ENCODE results near the gene DNAH5. TPM values are rescaled to one million over a fixed set of nuclear protein-coding genes. Genes with fewer than 3 reads are reported as not detected.

The DNAH5 gene
- total and polyA plus RNA-seq, 12 donors = 0.06 to 1.4 (median 0.26) TPM

DNA sequence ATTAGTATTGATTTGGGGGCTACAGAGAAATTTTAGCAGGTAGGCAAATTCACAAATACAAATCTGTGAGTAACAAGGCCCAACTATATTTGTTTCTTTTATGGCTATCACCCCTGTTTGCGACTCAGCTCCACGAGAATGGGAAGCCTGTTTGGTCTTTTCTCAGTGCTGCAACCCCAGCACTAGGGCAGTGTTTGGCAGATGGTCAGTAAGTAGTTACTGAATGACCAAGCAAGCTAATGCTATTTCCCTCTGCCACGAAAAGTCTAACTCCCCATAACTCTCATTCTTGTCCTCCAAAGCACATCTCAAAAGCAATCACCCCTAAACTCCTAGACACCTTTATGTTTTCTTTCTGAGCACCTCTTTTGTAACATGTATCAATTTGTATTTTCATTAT, 245.6 kb downstream of the DNAH5 start:
- Histone ChIP-seq H3K27me3 (no peaks in the 10 kb centered on the region), H3K4me3 (no peak overlapping the region), H3K9me3 (replicated peaks in 1 of 3) (no peaks in the 10 kb centered on the region), H3K27ac (no peak overlapping the region), H3K36me3 (replicated peaks in 1 of 2) (no peaks in the 10 kb centered on the region), H3K4me1 (replicated peaks in 1 of 2) (no peaks in the 10 kb centered on the region)
- no peak for DNase-seq
- 49 to 62% (median 57%) methylated on average over 3 of the region's 3 CpGs for WGBS, 4 donors
- TF ChIP-seq, protein P1, sequence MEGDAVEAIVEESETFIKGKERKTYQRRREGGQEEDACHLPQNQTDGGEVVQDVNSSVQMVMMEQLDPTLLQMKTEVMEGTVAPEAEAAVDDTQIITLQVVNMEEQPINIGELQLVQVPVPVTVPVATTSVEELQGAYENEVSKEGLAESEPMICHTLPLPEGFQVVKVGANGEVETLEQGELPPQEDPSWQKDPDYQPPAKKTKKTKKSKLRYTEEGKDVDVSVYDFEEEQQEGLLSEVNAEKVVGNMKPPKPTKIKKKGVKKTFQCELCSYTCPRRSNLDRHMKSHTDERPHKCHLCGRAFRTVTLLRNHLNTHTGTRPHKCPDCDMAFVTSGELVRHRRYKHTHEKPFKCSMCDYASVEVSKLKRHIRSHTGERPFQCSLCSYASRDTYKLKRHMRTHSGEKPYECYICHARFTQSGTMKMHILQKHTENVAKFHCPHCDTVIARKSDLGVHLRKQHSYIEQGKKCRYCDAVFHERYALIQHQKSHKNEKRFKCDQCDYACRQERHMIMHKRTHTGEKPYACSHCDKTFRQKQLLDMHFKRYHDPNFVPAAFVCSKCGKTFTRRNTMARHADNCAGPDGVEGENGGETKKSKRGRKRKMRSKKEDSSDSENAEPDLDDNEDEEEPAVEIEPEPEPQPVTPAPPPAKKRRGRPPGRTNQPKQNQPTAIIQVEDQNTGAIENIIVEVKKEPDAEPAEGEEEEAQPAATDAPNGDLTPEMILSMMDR (IDR thresholded peaks at IDR 0.05) = no peak
- TF ChIP-seq POLR2A (IDR thresholded peaks at IDR 0.05) = no peak
- intact Hi-C loops (cut with DNase I) = no loop called here

DNA sequence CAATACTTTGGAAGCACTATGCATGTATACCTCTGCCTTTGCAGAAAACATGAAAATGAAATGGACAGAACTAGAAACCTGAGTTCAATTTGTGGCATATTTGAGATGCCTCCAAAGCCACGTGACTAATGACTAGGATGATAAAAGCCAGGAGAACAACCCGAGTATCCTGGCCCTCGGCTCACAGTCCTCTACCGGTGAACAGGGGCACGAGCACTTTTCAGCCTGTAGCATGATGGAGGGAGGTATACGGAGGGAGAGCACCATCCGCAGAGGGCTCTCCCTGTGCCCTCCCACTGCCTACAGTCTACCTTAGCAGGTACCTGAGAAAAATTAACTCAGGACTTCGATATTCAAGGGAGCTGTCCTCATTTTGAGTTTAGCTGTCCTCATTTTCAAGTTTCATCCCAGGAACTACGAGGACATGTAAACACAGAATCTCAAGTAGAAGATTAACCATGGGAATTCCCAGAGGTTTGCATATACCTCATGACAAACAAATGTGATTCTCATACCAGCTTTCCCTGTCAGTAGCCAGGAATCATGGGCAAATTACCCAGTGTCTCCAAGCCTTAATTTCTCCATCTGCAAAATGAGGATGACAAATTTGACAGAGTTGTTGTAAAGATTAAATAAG, 249.3 kb downstream of the DNAH5 start:
- intact Hi-C loops (cut with DNase I) = no loop called here
- no peak overlapping the region for H3K27ac ChIP-seq
- no peaks in the 10 kb centered on the region for H3K36me3 ChIP-seq (replicated peaks in 1 of 2)
- no peak for TF ChIP-seq POLR2A (IDR thresholded peaks at IDR 0.05)
- TF ChIP-seq, protein P1 (IDR thresholded peaks at IDR 0.05) = no peak
- no peaks in the 10 kb centered on the region for H3K9me3 ChIP-seq (replicated peaks in 1 of 3)
- no peak overlapping the region for H3K4me3 ChIP-seq
- no peaks in the 10 kb centered on the region for H3K27me3 ChIP-seq
- 52 to 56% (median 53%) methylated on average over 9 of the region's 9 CpGs for WGBS, 4 donors
- DNase-seq = no peak
- no peaks in the 10 kb centered on the region for H3K4me1 ChIP-seq (replicated peaks in 1 of 2)

DNA sequence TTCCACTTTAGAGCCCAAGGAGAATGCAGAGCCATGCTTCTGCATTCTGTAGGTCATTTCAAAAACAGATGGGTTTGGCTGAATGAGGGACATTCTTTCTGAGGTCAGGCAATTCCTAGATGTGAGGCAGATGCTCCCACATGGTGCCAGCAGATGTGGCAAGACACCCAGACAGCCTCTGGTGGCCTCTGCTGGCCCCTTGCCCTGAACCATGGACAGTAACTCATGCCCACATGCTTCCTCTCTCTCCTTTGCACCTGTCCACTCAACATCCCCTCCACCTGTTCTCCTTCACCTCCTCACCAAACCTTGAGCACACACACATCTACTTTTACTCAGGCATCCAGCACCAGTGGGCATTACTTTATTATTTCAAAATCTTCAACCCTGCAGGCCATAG, 252.3 kb downstream of the DNAH5 start:
- Histone ChIP-seq H3K4me1 (replicated peaks in 1 of 2) (no peaks in the 10 kb centered on the region), H3K36me3 (replicated peaks in 1 of 2) (no peaks in the 10 kb centered on the region), H3K27ac (no peak overlapping the region), H3K27me3 (no peaks in the 10 kb centered on the region), H3K4me3 (no peak overlapping the region), H3K9me3 (replicated peaks in 1 of 3) (no peaks in the 10 kb centered on the region)
- DNase-seq = no peak
- TF ChIP-seq, protein P1 (IDR thresholded peaks at IDR 0.05) = no peak
- intact Hi-C loops (cut with DNase I) = no loop called here

DNA sequence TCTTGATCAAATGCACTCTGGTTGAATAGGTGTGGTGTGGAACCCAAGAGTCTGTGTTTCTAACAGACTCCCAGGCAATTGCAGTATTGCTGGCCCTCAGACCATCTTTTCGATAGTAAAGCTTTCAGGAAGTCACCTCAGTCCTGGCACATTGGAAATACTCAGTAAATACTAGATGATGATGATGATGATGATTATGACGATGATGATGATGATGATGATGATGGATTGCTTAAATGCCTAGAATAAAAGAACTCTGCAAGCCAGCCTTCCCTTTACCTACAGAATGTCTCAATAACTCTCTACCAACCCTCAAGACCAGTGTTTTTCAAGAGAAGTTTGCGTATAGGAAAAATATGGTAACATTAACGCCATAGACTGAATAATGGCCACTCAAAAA, 268.0 kb downstream of the DNAH5 start:
- no peaks in the 10 kb centered on the region for H3K36me3 ChIP-seq (replicated peaks in 1 of 2)
- H3K4me3 ChIP-seq = no peak overlapping the region
- TF ChIP-seq POLR2A (IDR thresholded peaks at IDR 0.05) = no peak
- TF ChIP-seq, protein P1 (IDR thresholded peaks at IDR 0.05) = no peak
- H3K4me1 ChIP-seq (replicated peaks in 1 of 2) = no peaks in the 10 kb centered on the region
- H3K27ac ChIP-seq = no peak overlapping the region
- DNase-seq = no peak
- no peaks in the 10 kb centered on the region for H3K9me3 ChIP-seq (replicated peaks in 1 of 3)
- 77 to 92% (median 81%) methylated on average over 4 of the region's 4 CpGs for WGBS, 4 donors
- H3K27me3 ChIP-seq = no peaks in the 10 kb centered on the region
- intact Hi-C loops (cut with DNase I) = no loop called here

Measured in adrenal gland (tissue), 12 donors.